ENCODE results near the gene CHAD. TPM values are rescaled to one million over a fixed set of nuclear protein-coding genes. Genes with fewer than 3 reads are reported as not detected.

Gene CHAD
- total RNA-seq, 2 experiments from 2014 or later = not detected

- Mint-ChIP-seq H3K36me3 (ENCODE audit: low read depth) (no peaks in the 10 kb centered on the region), H3K27me3 (peaks cover 14% of the 10 kb centered on the region), H3K4me3 (no peak overlapping the region), H3K27ac (no peak overlapping the region), H3K4me1 (ENCODE audit: low read depth) (peaks cover 4% of the 10 kb centered on the region), H3K9me3 (no peaks in the 10 kb centered on the region)
- intact Hi-C loops (cut with micrococcal nuclease) = no loop called here
- no peak for TF ChIP-seq CTCF (IDR thresholded peaks at IDR 0.05)
- ATAC-seq (no peak), DNase-seq (no peak)
- ChIA-PET POLR2A (interaction anchor here (0.9 kb wide), 2 partner anchors 14 to 67 kb away, joined by 3 read pairs; no protein-coding TSS in a partner anchor), CTCF (no interaction called here)
Measured at GRCh38 chr17:50465171-50465570, 3.5 kb downstream of the CHAD start.

- Mint-ChIP-seq H3K9me3 (no peaks in the 10 kb centered on the region), H3K27ac (no peak overlapping the region), H3K4me1 (ENCODE audit: low read depth) (peaks cover 4% of the 10 kb centered on the region), H3K27me3 (peaks cover 14% of the 10 kb centered on the region), H3K36me3 (ENCODE audit: low read depth) (no peaks in the 10 kb centered on the region), H3K4me3 (no peak overlapping the region)
- no peak for DNase-seq
- no peak for TF ChIP-seq CTCF (IDR thresholded peaks at IDR 0.05)
- ATAC-seq = no peak
- CTCF ChIA-PET = no interaction called here
- intact Hi-C loops (cut with micrococcal nuclease) = no loop called here
- POLR2A ChIA-PET = interaction anchor here (0.9 kb wide), 2 partner anchors 15 to 66 kb away, joined by 3 read pairs; no protein-coding TSS in a partner anchor
Measured at GRCh38 chr17:50464736-50465135, 3.9 kb downstream of the CHAD start.

- peaks cover 4% of the 10 kb centered on the region for H3K4me1 Mint-ChIP-seq (ENCODE audit: low read depth)
- no peak for DNase-seq
- peaks cover 11% of the 10 kb centered on the region for H3K27me3 Mint-ChIP-seq
- H3K4me3 Mint-ChIP-seq = no peak overlapping the region
- H3K27ac Mint-ChIP-seq = no peak overlapping the region
- TF ChIP-seq CTCF (IDR thresholded peaks at IDR 0.05) = no peak
- CTCF ChIA-PET = no interaction called here
- no peak for ATAC-seq
- POLR2A ChIA-PET = interaction anchor here (0.9 kb wide), 2 partner anchors 15 to 66 kb away, joined by 3 read pairs; no protein-coding TSS in a partner anchor
- intact Hi-C loops (cut with micrococcal nuclease) = no loop called here
- H3K36me3 Mint-ChIP-seq (ENCODE audit: low read depth) = no peaks in the 10 kb centered on the region
- H3K9me3 Mint-ChIP-seq = no peaks in the 10 kb centered on the region
Measured at GRCh38 chr17:50464121-50464520, 4.6 kb downstream of the CHAD start.

- Mint-ChIP-seq H3K27ac (no peak overlapping the region), H3K4me3 (no peak overlapping the region), H3K27me3 (peaks cover 1% of the 10 kb centered on the region), H3K4me1 (ENCODE audit: low read depth) (no peaks in the 10 kb centered on the region), H3K9me3 (no peaks in the 10 kb centered on the region), H3K36me3 (ENCODE audit: low read depth) (no peaks in the 10 kb centered on the region)
- DNase-seq = no peak
- TF ChIP-seq CTCF (IDR thresholded peaks at IDR 0.05) = no peak
- intact Hi-C loops (cut with micrococcal nuclease) = no loop called here
- ChIA-PET POLR2A (interaction anchor here (0.8 kb wide), 1 partner anchor 9 kb away, joined by 3 read pairs; no protein-coding TSS in a partner anchor), CTCF (no interaction called here)
- no peak for ATAC-seq
Measured at GRCh38 chr17:50462446-50462845, 6.2 kb downstream of the CHAD start.

- Mint-ChIP-seq H3K36me3 (ENCODE audit: low read depth) (no peaks in the 10 kb centered on the region), H3K27ac (no peak overlapping the region), H3K27me3 (no peaks in the 10 kb centered on the region), H3K9me3 (no peaks in the 10 kb centered on the region), H3K4me1 (ENCODE audit: low read depth) (no peaks in the 10 kb centered on the region), H3K4me3 (no peak overlapping the region)
- no peak for ATAC-seq
- intact Hi-C loops (cut with micrococcal nuclease) = no loop called here
- no peak for TF ChIP-seq CTCF (IDR thresholded peaks at IDR 0.05)
- ChIA-PET POLR2A (no interaction called here), CTCF (interaction anchor here (1.0 kb wide), 1 partner anchor 64 kb away, joined by 3 read pairs; the partner anchor contains the start of gene LRRC59)
- no peak for DNase-seq
Measured at GRCh38 chr17:50461550-50462132, 7.0 kb downstream of the CHAD start.
